HepG2 (cell line): ENCODE results near the gene ST3GAL2. TPM values are rescaled to one million over a fixed set of nuclear protein-coding genes. Genes with fewer than 3 reads are reported as not detected.

Experiments
- ARID2 ChIP-seq: sonication (generic); formaldehyde crosslinking; IDR thresholded peaks from 2 replicates; pipeline ENCODE4 v1.8.1; 2022; ENCODE audit warnings: mild to moderate bottlenecking, missing genetic modification reagents, borderline replicate concordance
- HMG20A ChIP-seq: IDR thresholded peaks from 2 replicates; pipeline ENCODE4 v1.6.1; 2016; ENCODE audit warnings: borderline replicate concordance
- KDM4B ChIP-seq: sonication (generic); formaldehyde crosslinking; IDR thresholded peaks from 2 replicates; pipeline ENCODE4 v1.4.0; 2020; ENCODE audit warnings: missing genetic modification reagents
- MAFK ChIP-seq, 2 experiments: IDR thresholded peaks in 1 of 2; conservative IDR thresholded peaks in 1 of 2; 2 replicates each; pipeline ENCODE4 v1.6.1; 2011; ENCODE audit warnings: improper control_type of control experiment in 2 of 2, low read length in 2 of 2
- NCOA1 ChIP-seq: sonication (generic); formaldehyde crosslinking; IDR thresholded peaks from 2 replicates; pipeline ENCODE4 v1.9.0; 2021; ENCODE audit warnings: missing genetic modification reagents
- TBX3 ChIP-seq: fragments of 450-650 bp; IDR thresholded peaks from 2 replicates; pipeline ENCODE4 v1.6.1; 2017; ENCODE audit warnings: antibody characterized with exemption, mild to moderate bottlenecking, inconsistent platforms, borderline replicate concordance
- ZNF180 ChIP-seq: sonication (generic); formaldehyde crosslinking; IDR thresholded peaks from 2 replicates; pipeline ENCODE4 v1.4.0; 2020; ENCODE audit warnings: low read depth, missing genetic modification reagents, borderline replicate concordance
- ZNF260 ChIP-seq: sonication (generic); formaldehyde crosslinking; IDR thresholded peaks from 2 replicates; pipeline ENCODE4 v1.4.0; 2020; ENCODE audit warnings: missing genetic modification reagents, low read depth, mild to moderate bottlenecking, borderline replicate concordance
- ZNF274 ChIP-seq: sonication (generic); formaldehyde crosslinking; IDR thresholded peaks from 2 replicates; pipeline ENCODE4 v1.5.1; 2020; ENCODE audit warnings: mild to moderate bottlenecking, missing genetic modification reagents
- ZNF337 ChIP-seq: sonication (generic); formaldehyde crosslinking; IDR thresholded peaks from 2 replicates; pipeline ENCODE4 v1.5.1; 2020; ENCODE audit warnings: missing genetic modification reagents, low read depth, mild to moderate bottlenecking, borderline replicate concordance
- ZNF589 ChIP-seq: sonication (generic); formaldehyde crosslinking; conservative IDR thresholded peaks from 2 replicates; pipeline ENCODE4 v1.8.0; 2022; ENCODE audit warnings: mild to moderate bottlenecking, moderate library complexity, missing genetic modification reagents
- ZNF766 ChIP-seq: sonication (generic); formaldehyde crosslinking; IDR thresholded peaks from 2 replicates; pipeline ENCODE4 v1.5.0; 2020; ENCODE audit warnings: missing genetic modification reagents, borderline replicate concordance
- polyA plus RNA-seq, 8 experiments: library from polyadenylated mRNA; depleted of rRNA in 3 of 8; stranded (reverse) in 7 of 8; unstranded in 1 of 8; fragments of >200 nt; fragmentation: Illumina TruSeq in 4 of 8; extraction: Trizol in 4 of 8; gene quantifications; 2 replicates each; pipeline versions ENCODE4 v1.2.1 to v1.2.3, GENCODE V29; 2011 to 2016; ENCODE audit warnings: low read depth in 4 of 8, missing spikeins in 1 of 8, mixed read lengths in 1 of 8; ENCODE audit not compliant: insufficient read depth in 1 of 8
- total RNA-seq, 5 experiments: library from RNA; depleted of rRNA; stranded (reverse); fragments of >200 nt; fragmentation: Illumina TruSeq; extraction: Trizol; gene quantifications; 2 replicates each; pipeline ENCODE4 v1.2.3, GENCODE V29; 2016; ENCODE audit warnings: low read depth in 1 of 5
- TF ChIP-seq, protein P1 (sequence below): sonication (generic); formaldehyde crosslinking; IDR thresholded peaks from 2 replicates; pipeline ENCODE4 v1.4.0; 2020; ENCODE audit warnings: missing genetic modification reagents
- TF ChIP-seq, protein P2 (sequence below): sonication (generic); formaldehyde crosslinking; IDR thresholded peaks from 2 replicates; pipeline ENCODE4 v1.4.0; 2020; ENCODE audit warnings: mild to moderate bottlenecking, missing genetic modification reagents
- TF ChIP-seq, protein P3 (sequence below): sonication (generic); formaldehyde crosslinking; IDR thresholded peaks from 2 replicates; pipeline ENCODE4 v1.5.0; 2020; ENCODE audit warnings: missing genetic modification reagents
- TF ChIP-seq, protein P4 (sequence below): sonication (generic); formaldehyde crosslinking; IDR thresholded peaks from 2 replicates; pipeline ENCODE4 v1.5.1; 2020; ENCODE audit warnings: mild to moderate bottlenecking, missing genetic modification reagents, moderate library complexity
- TF ChIP-seq, protein P5 (sequence below): sonication (generic); formaldehyde crosslinking; conservative IDR thresholded peaks from 2 replicates; pipeline ENCODE4 v1.4.0; 2020; ENCODE audit warnings: missing genetic modification reagents

Gene ST3GAL2
- total and polyA plus RNA-seq, 2 of the 13 experiments (the other 11 are each of a cell fraction or from before 2014, with no cell fraction given) = 16.3 to 24.9 TPM

DNA sequence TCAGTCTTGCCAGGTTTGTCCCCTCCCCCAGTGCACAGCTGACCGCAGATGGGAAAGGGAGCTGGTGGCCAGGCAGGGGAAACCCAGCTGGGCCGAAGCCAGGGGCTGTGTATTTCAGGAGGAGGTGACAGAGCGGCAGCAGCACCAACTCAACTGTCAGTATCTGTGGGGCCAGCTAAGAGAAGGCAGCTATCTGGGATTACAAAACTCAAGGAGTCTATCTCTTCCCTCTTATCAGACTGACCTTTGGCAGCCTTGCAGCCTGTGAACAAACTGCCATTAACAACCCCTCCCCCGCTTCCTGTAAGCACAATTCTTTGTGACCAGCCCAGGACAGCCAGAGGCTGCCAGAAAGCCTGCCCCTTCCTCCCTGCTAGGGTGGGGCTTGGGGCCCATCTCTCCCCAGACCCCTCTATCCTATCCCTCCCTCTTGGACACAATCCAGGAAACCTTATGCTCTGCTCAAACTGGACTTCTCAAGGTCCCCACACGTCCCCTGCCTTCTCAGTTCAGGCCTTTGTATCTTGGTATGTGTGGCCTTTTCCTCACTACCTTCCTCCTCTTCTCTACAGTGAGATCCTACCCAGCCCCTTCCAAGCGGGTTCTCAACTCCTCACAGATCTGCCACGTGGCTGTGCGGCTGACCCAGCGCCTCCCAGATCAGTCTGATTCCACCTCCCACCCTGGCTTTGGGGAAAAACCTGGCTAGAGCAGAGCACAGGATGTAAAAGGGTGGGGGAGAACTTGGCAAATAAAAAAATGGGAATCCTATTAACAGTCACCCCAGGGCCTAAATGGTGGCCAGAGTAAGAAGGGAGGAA is 10.5 kb downstream of the ST3GAL2 start (continued):
- no peak for TF ChIP-seq ZNF180 (CRISPR knock-in tag)
- peak; percentile 43 for TF ChIP-seq KDM4B (CRISPR knock-in tag)
- no peak for TF ChIP-seq ZNF274
- TF ChIP-seq MAFK (conservative IDR thresholded peaks at IDR 0.05 in 1 of 2, IDR thresholded peaks at IDR 0.05 in 1 of 2; ENCODE audit: low read length in 2 of 2) = no peak; a peak in 2 of 4 replicates
- TF ChIP-seq ZNF766 (CRISPR knock-in tag) = no peak
- TF ChIP-seq, protein P1, sequence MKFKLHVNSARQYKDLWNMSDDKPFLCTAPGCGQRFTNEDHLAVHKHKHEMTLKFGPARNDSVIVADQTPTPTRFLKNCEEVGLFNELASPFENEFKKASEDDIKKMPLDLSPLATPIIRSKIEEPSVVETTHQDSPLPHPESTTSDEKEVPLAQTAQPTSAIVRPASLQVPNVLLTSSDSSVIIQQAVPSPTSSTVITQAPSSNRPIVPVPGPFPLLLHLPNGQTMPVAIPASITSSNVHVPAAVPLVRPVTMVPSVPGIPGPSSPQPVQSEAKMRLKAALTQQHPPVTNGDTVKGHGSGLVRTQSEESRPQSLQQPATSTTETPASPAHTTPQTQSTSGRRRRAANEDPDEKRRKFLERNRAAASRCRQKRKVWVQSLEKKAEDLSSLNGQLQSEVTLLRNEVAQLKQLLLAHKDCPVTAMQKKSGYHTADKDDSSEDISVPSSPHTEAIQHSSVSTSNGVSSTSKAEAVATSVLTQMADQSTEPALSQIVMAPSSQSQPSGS (CRISPR knock-in tag) = peak; percentile 93
- peak; percentile 95; the same call in 1 of the 2 replicates for TF ChIP-seq ARID2 (CRISPR knock-in tag)
- TF ChIP-seq, protein P2, sequence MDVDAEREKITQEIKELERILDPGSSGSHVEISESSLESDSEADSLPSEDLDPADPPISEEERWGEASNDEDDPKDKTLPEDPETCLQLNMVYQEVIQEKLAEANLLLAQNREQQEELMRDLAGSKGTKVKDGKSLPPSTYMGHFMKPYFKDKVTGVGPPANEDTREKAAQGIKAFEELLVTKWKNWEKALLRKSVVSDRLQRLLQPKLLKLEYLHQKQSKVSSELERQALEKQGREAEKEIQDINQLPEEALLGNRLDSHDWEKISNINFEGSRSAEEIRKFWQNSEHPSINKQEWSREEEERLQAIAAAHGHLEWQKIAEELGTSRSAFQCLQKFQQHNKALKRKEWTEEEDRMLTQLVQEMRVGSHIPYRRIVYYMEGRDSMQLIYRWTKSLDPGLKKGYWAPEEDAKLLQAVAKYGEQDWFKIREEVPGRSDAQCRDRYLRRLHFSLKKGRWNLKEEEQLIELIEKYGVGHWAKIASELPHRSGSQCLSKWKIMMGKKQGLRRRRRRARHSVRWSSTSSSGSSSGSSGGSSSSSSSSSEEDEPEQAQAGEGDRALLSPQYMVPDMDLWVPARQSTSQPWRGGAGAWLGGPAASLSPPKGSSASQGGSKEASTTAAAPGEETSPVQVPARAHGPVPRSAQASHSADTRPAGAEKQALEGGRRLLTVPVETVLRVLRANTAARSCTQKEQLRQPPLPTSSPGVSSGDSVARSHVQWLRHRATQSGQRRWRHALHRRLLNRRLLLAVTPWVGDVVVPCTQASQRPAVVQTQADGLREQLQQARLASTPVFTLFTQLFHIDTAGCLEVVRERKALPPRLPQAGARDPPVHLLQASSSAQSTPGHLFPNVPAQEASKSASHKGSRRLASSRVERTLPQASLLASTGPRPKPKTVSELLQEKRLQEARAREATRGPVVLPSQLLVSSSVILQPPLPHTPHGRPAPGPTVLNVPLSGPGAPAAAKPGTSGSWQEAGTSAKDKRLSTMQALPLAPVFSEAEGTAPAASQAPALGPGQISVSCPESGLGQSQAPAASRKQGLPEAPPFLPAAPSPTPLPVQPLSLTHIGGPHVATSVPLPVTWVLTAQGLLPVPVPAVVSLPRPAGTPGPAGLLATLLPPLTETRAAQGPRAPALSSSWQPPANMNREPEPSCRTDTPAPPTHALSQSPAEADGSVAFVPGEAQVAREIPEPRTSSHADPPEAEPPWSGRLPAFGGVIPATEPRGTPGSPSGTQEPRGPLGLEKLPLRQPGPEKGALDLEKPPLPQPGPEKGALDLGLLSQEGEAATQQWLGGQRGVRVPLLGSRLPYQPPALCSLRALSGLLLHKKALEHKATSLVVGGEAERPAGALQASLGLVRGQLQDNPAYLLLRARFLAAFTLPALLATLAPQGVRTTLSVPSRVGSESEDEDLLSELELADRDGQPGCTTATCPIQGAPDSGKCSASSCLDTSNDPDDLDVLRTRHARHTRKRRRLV = peak; percentile 72; the same call in 1 of the 2 replicates
- no peak for TF ChIP-seq ZNF589 (CRISPR knock-in tag)
- TF ChIP-seq, protein P3, sequence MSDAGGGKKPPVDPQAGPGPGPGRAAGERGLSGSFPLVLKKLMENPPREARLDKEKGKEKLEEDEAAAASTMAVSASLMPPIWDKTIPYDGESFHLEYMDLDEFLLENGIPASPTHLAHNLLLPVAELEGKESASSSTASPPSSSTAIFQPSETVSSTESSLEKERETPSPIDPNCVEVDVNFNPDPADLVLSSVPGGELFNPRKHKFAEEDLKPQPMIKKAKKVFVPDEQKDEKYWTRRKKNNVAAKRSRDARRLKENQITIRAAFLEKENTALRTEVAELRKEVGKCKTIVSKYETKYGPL (CRISPR knock-in tag) = no peak
- TF ChIP-seq TBX3 = 0 out of 2 replicates have a peak, but pooled peaks have one; percentile 28
- no peak for TF ChIP-seq ZNF337 (CRISPR knock-in tag)
- TF ChIP-seq, protein P4, sequence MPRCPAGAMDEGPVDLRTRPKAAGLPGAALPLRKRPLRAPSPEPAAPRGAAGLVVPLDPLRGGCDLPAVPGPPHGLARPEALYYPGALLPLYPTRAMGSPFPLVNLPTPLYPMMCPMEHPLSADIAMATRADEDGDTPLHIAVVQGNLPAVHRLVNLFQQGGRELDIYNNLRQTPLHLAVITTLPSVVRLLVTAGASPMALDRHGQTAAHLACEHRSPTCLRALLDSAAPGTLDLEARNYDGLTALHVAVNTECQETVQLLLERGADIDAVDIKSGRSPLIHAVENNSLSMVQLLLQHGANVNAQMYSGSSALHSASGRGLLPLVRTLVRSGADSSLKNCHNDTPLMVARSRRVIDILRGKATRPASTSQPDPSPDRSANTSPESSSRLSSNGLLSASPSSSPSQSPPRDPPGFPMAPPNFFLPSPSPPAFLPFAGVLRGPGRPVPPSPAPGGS = no peak; the same call in 1 of the 2 replicates
- TF ChIP-seq HMG20A (CRISPR knock-in tag) = peak; percentile 73; the same call in 1 of the 2 replicates
- TF ChIP-seq, protein P5, sequence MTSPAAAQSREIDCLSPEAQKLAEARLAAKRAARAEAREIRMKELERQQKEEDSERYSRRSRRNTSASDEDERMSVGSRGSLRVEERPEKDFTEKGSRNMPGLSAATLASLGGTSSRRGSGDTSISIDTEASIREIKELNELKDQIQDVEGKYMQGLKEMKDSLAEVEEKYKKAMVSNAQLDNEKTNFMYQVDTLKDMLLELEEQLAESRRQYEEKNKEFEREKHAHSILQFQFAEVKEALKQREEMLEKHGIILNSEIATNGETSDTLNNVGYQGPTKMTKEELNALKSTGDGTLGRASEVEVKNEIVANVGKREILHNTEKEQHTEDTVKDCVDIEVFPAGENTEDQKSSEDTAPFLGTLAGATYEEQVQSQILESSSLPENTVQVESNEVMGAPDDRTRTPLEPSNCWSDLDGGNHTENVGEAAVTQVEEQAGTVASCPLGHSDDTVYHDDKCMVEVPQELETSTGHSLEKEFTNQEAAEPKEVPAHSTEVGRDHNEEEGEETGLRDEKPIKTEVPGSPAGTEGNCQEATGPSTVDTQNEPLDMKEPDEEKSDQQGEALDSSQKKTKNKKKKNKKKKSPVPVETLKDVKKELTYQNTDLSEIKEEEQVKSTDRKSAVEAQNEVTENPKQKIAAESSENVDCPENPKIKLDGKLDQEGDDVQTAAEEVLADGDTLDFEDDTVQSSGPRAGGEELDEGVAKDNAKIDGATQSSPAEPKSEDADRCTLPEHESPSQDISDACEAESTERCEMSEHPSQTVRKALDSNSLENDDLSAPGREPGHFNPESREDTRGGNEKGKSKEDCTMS = no peak; the same call in 1 of the 2 replicates
- 0 out of 2 replicates have a peak, but pooled peaks have one; percentile 48 for TF ChIP-seq ZNF260 (CRISPR knock-in tag)
- peak; percentile 72; the same call in 1 of the 2 replicates for TF ChIP-seq NCOA1 (CRISPR knock-in tag)
